Measurements from ENCODE around the gene NOS1AP. TPM values are rescaled to one million over a fixed set of nuclear protein-coding genes. Genes with fewer than 3 reads are reported as not detected.
A peak's percentile ranks its signal among the peaks of the same experiment; 100 is the strongest.
"Not testable (repeated sequence)": the region's sequence is repeated elsewhere in the genome, so short reads cannot be mapped to it uniquely, and the experiment has no call there.

NOS1AP gene
- total and polyA plus RNA-seq, 8 donors = 2.2 to 6.2 (median 3.3) TPM

DNA sequence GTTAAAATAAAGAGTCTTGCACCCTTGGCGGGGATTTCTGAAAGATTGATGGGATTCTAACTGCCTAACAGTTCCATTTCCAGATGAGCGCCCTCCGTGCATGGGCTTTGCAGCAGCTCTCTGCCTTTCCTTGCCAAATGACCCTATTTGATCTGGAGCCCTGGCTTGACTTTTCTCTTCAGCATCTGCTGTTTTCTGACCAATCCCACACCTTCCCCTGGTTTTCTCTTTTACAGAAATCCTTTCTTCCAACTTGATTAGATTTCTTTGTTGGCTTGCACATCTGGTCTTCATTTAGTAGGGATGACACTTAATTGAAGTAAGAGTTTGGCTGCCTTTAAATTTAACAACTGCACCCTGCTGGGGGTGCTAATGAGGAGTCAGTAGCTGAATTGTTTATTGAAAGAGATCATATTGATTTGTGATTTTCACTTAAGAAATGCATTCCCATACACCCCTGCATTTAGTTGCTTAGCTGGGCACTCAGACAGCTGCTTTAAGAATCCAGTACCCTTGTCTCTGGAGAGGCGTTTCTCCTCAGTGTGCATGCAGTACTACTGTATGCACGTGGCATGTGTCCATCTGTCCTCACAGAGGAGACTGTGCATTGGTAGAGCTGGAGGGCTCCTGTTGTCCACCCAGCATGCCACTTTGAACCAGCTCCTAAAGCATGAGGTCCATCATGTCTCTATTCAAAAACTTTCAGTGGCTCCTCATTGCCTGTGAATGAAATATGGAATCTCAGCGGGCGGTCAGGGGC, 99.7 kb downstream of the NOS1AP start:
- no peaks in the 10 kb centered on the region for H3K4me1 ChIP-seq
- TF ChIP-seq CTCF (IDR thresholded peaks at IDR 0.05) = no peak
- no peaks in the 10 kb centered on the region for H3K9me3 ChIP-seq
- H3K36me3 ChIP-seq = no peaks in the 10 kb centered on the region
- H3K27me3 ChIP-seq = no peaks in the 10 kb centered on the region
- DNase-seq (peak in 2 of 4 donors; percentile 79), ATAC-seq (no peak)
- H3K27ac ChIP-seq = no peak overlapping the region
- no peak overlapping the region for H3K4me3 ChIP-seq
- intact Hi-C loops (cut with DNase I) = no loop called here

- intact Hi-C loops (cut with DNase I) = no loop called here
- no peak for TF ChIP-seq CTCF (IDR thresholded peaks at IDR 0.05)
- Histone ChIP-seq H3K36me3 (no peaks in the 10 kb centered on the region), H3K4me1 (no peaks in the 10 kb centered on the region), H3K9me3 (no peaks in the 10 kb centered on the region), H3K4me3 (no peak overlapping the region), H3K27me3 (no peaks in the 10 kb centered on the region), H3K27ac (no peak overlapping the region)
- ATAC-seq (no peak), DNase-seq (no peak)
Observed at GRCh38 chr1:162171111-162171510, 101.6 kb downstream of the NOS1AP start.

DNA sequence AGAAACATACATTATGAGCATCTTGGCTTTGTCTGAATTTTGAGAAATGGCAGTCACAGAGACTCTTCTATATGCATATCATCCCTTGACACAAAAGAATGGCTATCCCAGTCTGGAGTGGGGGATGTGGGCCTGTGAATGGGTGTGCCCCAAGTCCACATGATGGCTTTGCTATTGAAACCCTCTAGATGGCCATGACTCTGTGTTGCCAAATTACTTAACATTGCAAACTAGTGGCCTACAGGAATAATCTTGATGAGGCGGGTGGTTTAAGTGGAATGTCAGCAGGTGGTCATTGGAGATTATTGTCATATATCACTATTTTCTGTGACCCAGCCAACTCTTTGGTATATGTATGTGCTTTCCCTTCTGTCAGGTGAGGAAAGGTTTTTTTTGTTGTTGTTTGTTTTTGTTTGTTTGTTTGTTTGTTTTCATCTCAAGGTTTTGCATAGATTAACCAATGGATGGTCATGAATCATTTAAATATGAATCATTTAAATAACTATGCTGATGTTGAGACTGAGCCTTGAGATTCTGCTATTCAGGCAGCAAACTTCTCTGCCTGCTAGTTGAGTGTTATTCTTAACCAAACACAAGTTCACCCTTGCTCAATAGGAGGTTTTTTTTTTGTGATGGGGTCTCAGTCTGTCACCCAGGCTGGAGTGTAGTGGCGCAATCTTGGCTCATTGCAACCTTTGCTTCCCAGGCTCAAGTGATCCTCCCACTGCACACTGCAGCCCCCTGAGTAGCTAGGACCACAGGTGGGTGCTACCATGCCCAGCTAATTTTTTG, 103.0 kb downstream of the NOS1AP start:
- Histone ChIP-seq H3K4me1 (peaks cover 0 to 3% of the 10 kb centered on the region in 2 donors), H3K27me3 (no peaks in the 10 kb centered on the region), H3K36me3 (no peaks in the 10 kb centered on the region), H3K27ac (no peak overlapping the region), H3K4me3 (no peak overlapping the region), H3K9me3 (no peaks in the 10 kb centered on the region)
- ATAC-seq (no peak), DNase-seq (no peak)
- no peak for TF ChIP-seq CTCF (IDR thresholded peaks at IDR 0.05)
- intact Hi-C loops (cut with DNase I) = no loop called here

GRCh38 chr1:162173607-162174006, 104.1 kb downstream of the NOS1AP start:
- H3K9me3 ChIP-seq; H3K27me3 ChIP-seq; H3K27ac ChIP-seq; ATAC-seq; intact Hi-C loops (cut with DNase I); H3K4me3 ChIP-seq; H3K4me1 ChIP-seq; H3K36me3 ChIP-seq; DNase-seq: not testable (repeated sequence)

GRCh38 chr1:162174027-162174426, 104.5 kb downstream of the NOS1AP start:
- H3K4me3 ChIP-seq; ATAC-seq; H3K27me3 ChIP-seq; H3K27ac ChIP-seq; H3K36me3 ChIP-seq; DNase-seq; H3K4me1 ChIP-seq; intact Hi-C loops (cut with DNase I); H3K9me3 ChIP-seq: not testable (repeated sequence)

GRCh38 chr1:162175379-162176081, 106.0 kb downstream of the NOS1AP start:
- H3K9me3 ChIP-seq = no peaks in the 10 kb centered on the region
- no peak overlapping the region for H3K27ac ChIP-seq
- no peak overlapping the region for H3K4me3 ChIP-seq
- H3K27me3 ChIP-seq = no peaks in the 10 kb centered on the region
- peak; percentile 39 for ATAC-seq
- DNase-seq = no peak
- no peak for TF ChIP-seq CTCF (IDR thresholded peaks at IDR 0.05)
- no peaks in the 10 kb centered on the region for H3K36me3 ChIP-seq
- intact Hi-C loops (cut with DNase I) = no loop called here
- H3K4me1 ChIP-seq = peaks cover 0 to 3% of the 10 kb centered on the region in 2 donors
